IPS-15b (cell line): ENCODE results near the gene KIF21B.

ENCODE experiments used
- H3K27me3 ChIP-seq: one replicate; pipeline ENCODE4 v1.6.1; 2013; ENCODE audit warnings: low read length; ENCODE audit not compliant: control insufficient read depth, insufficient read depth
- H3K36me3 ChIP-seq: one replicate; pipeline ENCODE4 v1.6.1; 2013; ENCODE audit warnings: low read length; ENCODE audit not compliant: control insufficient read depth, insufficient read depth
- H3K4me1 ChIP-seq: one replicate; pipeline ENCODE4 v1.6.1; 2013; ENCODE audit warnings: mild to moderate bottlenecking, low read length; ENCODE audit not compliant: control insufficient read depth, insufficient read depth
- H3K4me3 ChIP-seq: one replicate; pipeline ENCODE4 v1.5.1; 2013; ENCODE audit warnings: low read depth, low read length
- H3K9ac ChIP-seq: one replicate; pipeline ENCODE4 v1.6.1; 2013; ENCODE audit warnings: low read depth, mild to moderate bottlenecking, low read length
- H3K9me3 ChIP-seq: one replicate; pipeline ENCODE4 v1.6.1; 2013; ENCODE audit warnings: mild to moderate bottlenecking, low read length; ENCODE audit not compliant: control insufficient read depth, insufficient read depth

The KIF21B gene

DNA sequence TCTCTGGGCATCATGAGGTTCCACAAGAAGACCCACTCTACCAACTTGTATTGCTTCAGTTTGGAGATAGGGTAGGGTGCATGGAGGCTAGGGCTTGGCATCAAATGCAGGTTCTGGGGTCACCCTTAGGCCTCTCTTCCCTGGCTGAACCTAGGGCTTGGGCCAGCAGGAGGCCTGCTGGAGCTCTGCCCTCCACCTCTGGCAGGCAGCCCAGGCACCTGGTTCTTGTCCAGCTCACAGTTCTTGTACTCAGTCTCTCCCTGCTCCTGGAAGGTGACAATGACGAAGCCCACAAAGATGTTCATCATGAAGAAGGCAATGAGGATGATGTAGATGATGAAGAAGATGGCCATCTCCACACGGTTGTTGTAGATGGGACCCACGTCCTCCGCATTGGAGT is 37.5 kb upstream of the KIF21B start:
- H3K9ac ChIP-seq: no peak overlapping the region
- no peak overlapping the region for H3K4me3 ChIP-seq
- no peaks in the 10 kb centered on the region for H3K36me3 ChIP-seq
- H3K27me3 ChIP-seq: no peaks in the 10 kb centered on the region
- no peaks in the 10 kb centered on the region for H3K9me3 ChIP-seq
- H3K4me1 ChIP-seq: peaks cover 10% of the 10 kb centered on the region

DNA sequence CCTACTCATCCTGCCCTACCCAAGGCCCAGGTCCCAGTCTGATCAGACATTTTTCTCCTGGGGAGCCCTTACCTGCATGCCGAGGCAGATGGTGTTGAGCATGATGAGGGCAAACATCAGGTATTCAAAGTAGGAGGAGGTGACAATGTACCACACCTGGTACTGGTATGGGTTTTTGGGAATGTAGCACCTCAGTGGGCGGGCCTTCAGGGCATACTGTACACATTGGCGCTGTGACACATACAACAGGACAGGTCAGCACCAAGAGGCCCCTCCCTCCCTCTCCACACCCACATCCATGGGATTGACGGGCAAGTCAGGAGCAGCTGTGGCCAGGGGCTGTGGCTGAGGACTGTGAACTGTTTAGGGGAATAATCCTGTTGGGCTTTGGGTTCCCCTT is 37.1 kb upstream of the KIF21B start:
- no peaks in the 10 kb centered on the region for H3K27me3 ChIP-seq
- H3K4me1 ChIP-seq: peaks cover 10% of the 10 kb centered on the region
- no peaks in the 10 kb centered on the region for H3K36me3 ChIP-seq
- H3K4me3 ChIP-seq: no peak overlapping the region
- H3K9ac ChIP-seq: no peak overlapping the region
- no peaks in the 10 kb centered on the region for H3K9me3 ChIP-seq

GRCh38 chr1:201059871-201060555 is 36.5 kb upstream of the KIF21B start:
- Histone ChIP-seq H3K36me3 (no peaks in the 10 kb centered on the region), H3K4me1 (peaks cover 10% of the 10 kb centered on the region), H3K4me3 (no peak overlapping the region), H3K9me3 (no peaks in the 10 kb centered on the region), H3K27me3 (no peaks in the 10 kb centered on the region), H3K9ac (no peak overlapping the region)

- Histone ChIP-seq H3K4me1 (peaks cover 10% of the 10 kb centered on the region), H3K9me3 (no peaks in the 10 kb centered on the region), H3K27me3 (no peaks in the 10 kb centered on the region), H3K4me3 (no peak overlapping the region), H3K9ac (no peak overlapping the region), H3K36me3 (no peaks in the 10 kb centered on the region)
Measured at GRCh38 chr1:201059401-201059800, 35.9 kb upstream of the KIF21B start.

DNA sequence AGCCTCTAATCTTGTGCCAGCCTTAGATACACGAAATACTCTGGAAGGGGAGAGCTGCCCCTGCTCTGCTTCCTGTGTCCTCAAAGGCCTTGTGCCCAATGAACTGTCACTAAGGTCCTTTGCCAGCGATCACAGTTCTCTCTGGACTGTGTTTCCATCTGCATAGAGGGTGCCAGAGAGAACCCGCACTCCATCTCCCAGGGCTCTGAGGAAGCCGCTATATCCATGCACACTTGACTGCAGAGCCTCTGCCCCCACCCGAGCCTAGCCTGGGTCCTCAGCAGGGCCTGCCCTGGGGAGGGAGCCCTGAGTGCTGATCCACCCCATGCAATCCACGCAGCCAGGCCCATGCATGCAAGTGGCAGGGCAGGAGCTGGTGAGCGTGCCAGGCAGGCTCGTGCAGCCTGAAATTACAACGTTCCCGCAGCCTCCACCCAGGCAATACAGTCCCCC is 30.6 kb upstream of the KIF21B start:
- Histone ChIP-seq H3K4me1 (peaks cover 4% of the 10 kb centered on the region), H3K9me3 (no peaks in the 10 kb centered on the region), H3K36me3 (no peaks in the 10 kb centered on the region), H3K9ac (no peak overlapping the region), H3K27me3 (no peaks in the 10 kb centered on the region), H3K4me3 (no peak overlapping the region)

GRCh38 chr1:201053155-201053860 is 29.8 kb upstream of the KIF21B start:
- Histone ChIP-seq H3K9ac (no peak overlapping the region), H3K36me3 (no peaks in the 10 kb centered on the region)

GRCh38 chr1:201051399-201051798 is 27.9 kb upstream of the KIF21B start:
- Histone ChIP-seq H3K4me1 (no peaks in the 10 kb centered on the region), H3K4me3 (no peak overlapping the region), H3K9ac (no peak overlapping the region), H3K36me3 (no peaks in the 10 kb centered on the region), H3K27me3 (no peaks in the 10 kb centered on the region), H3K9me3 (no peaks in the 10 kb centered on the region)

More at GRCh38 chr1:201053155-201053860, 29.8 kb upstream of the KIF21B start:
- no peaks in the 10 kb centered on the region for H3K27me3 ChIP-seq
- H3K4me3 ChIP-seq: no peak overlapping the region
- H3K4me1 ChIP-seq: no peaks in the 10 kb centered on the region
- H3K9me3 ChIP-seq: no peaks in the 10 kb centered on the region

GRCh38 chr1:201050515-201051277 is 27.2 kb upstream of the KIF21B start:
- Histone ChIP-seq H3K36me3 (no peaks in the 10 kb centered on the region), H3K9ac (no peak overlapping the region), H3K9me3 (no peaks in the 10 kb centered on the region), H3K4me1 (no peaks in the 10 kb centered on the region), H3K4me3 (no peak overlapping the region), H3K27me3 (no peaks in the 10 kb centered on the region)

- Histone ChIP-seq H3K9me3 (no peaks in the 10 kb centered on the region), H3K4me3 (no peak overlapping the region), H3K27me3 (no peaks in the 10 kb centered on the region), H3K9ac (no peak overlapping the region), H3K36me3 (no peaks in the 10 kb centered on the region), H3K4me1 (no peaks in the 10 kb centered on the region)
Measured at GRCh38 chr1:201049248-201049831, 25.8 kb upstream of the KIF21B start.

DNA sequence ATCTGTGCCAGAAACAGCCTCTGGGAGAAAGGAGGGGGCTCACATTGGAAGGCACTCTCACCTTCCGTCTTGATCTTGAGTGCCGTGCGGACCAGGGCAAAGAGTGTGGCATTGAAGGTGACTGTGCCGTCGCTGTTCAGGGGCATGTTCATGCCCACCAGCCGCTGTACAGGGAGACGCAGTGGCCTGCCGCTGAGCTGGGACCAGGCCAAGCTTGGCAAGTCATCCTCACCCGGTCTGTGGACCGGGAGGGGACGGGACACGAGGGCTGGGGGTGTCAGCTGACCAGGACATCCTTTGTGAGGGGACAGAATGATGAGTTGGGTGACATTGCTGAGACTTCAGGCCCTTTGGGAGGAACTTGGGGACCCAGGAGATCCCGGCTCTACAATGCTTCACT is 25.0 kb upstream of the KIF21B start:
- Histone ChIP-seq H3K9ac (no peak overlapping the region), H3K4me3 (no peak overlapping the region), H3K27me3 (no peaks in the 10 kb centered on the region), H3K9me3 (no peaks in the 10 kb centered on the region), H3K4me1 (no peaks in the 10 kb centered on the region), H3K36me3 (no peaks in the 10 kb centered on the region)

DNA sequence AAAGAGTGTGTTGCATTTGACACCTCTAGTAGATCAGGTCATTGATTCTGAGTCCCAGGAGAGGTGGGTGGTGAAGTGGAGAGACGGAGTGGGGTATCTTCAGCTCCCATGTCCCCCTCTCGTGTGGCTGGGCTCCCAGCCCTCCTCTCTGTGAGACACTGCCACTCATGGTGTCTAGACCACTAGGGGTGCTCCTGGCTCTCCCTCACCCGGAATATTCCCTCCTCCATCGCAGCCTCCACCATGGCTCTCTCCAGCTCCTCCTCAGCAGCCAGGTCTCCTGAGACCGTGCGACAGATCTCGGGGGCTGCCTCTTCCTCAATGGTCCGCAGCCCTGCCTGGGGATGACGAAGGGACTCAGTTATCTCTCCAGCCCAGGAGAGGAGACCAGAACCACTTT is 20.6 kb upstream of the KIF21B start:
- Histone ChIP-seq H3K4me3 (no peak overlapping the region), H3K9ac (no peak overlapping the region), H3K36me3 (no peaks in the 10 kb centered on the region), H3K27me3 (no peaks in the 10 kb centered on the region), H3K4me1 (no peaks in the 10 kb centered on the region), H3K9me3 (no peaks in the 10 kb centered on the region)
